Prostate gland (tissue), 2 donors: ENCODE data around the gene DGKQ. TPM values are rescaled to one million over a fixed set of nuclear protein-coding genes. Genes with fewer than 3 reads are reported as not detected.

Experiments used
- DNase-seq: peaks from one replicate; pipeline ENCODE4 v3.0.0-alpha.2; 2019; ENCODE audit warnings: low spot score
- H3K27ac ChIP-seq, 2 donors: fragments of 200-600 bp; sonication (generic); 2 replicates each; pipeline ENCODE4 v1.5.1; 2017 to 2019
- H3K27me3 ChIP-seq: fragments of 200-600 bp; sonication (generic); replicated peaks from 2 replicates; pipeline ENCODE4 v1.5.1; 2019; ENCODE audit not compliant: insufficient read depth
- H3K36me3 ChIP-seq, 2 donors: fragments of 200-600 bp; sonication (generic); 1 replicate in 1 of 2; 2 replicates in 1 of 2; pipeline versions ENCODE4 v1.5.1 to v1.8.1; 2017 to 2019
- H3K4me1 ChIP-seq: fragments of 200-600 bp; sonication (generic); replicated peaks from 2 replicates; pipeline ENCODE4 v1.5.1; 2019
- H3K4me3 ChIP-seq, 2 donors: fragments of 200-600 bp; sonication (generic); 2 replicates each; pipeline ENCODE4 v1.5.1; 2017 to 2019
- H3K9me3 ChIP-seq: fragments of 200-600 bp; sonication (generic); 2 replicates; pipeline ENCODE4 v1.5.1; 2017
- POLR2A ChIP-seq: fragments of 450-650 bp; IDR thresholded peaks from one replicate; pipeline ENCODE4 v1.6.1; 2016; ENCODE audit warnings: antibody characterized with exemption, mild to moderate bottlenecking
- POLR2AphosphoS5 ChIP-seq: sonication (generic); formaldehyde crosslinking; IDR thresholded peaks from one replicate; pipeline ENCODE4 v1.6.1; 2017; ENCODE audit warnings: antibody characterized with exemption
- WGBS: methylation state at CpG from one replicate; pipeline ENCODE4 v1.1.5; 2018; 5-methylcytosine and 5-hydroxymethylcytosine counted together
- intact Hi-C: fragments of 100-400 bp; cut with DNase I; formaldehyde crosslinking; loops from one replicate; pipeline ENCODE4 v1.14.2; 2022
- total RNA-seq, 2 donors: library from RNA; depleted of rRNA; stranded (reverse); fragments of >200 nt; gene quantifications; one replicate each; pipeline ENCODE4 v1.1.0, GENCODE V29; 2016
- TF ChIP-seq, protein P1 (sequence below), 4 experiments: fragments of 200-600 bp in 2 of 4; fragments of 450-650 bp in 2 of 4; sonication (generic) in 2 of 4; IDR thresholded peaks; 1 replicate in 3 of 4; 2 replicates in 1 of 4; pipeline ENCODE4 v1.5.1; 2016 to 2019; ENCODE audit warnings: antibody characterized with exemption in 4 of 4, mild to moderate bottlenecking in 2 of 4, moderate library complexity in 2 of 4

Gene DGKQ
- total RNA-seq, 2 donors from 2014 or later: 10.4 to 17.1 TPM

DNA sequence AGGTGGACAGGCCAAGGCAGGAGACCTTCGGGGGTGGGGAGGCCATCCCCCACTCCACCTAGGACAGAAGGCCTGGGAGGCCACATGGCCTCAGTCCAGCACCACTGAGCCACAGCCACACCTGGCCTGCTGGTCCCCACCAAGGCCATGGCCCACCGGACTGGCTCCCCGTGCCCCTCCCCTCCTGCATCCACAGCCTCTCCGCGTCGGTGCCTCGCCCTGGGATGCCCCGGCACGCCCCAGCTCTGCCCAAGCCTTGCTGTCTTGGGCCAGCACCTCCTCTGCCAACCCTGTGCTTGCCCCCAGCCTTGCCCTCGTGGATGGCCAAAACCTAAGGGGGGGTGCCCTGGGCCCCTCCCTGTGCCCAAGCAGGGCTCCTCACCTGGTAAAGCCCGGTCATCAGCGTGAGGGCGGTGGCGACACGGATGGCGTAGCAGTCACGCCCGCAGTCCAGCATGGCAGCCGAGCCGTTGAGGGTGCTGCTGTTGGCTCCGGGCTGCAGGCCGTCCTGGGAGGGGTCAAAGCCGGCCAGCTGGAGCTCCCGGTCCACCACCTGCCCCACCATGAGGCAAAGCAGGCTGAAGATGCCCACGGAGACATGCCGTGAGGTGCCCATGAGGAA, 17.5 kb upstream of the DGKQ start:
- DNase-seq: no peak
- Histone ChIP-seq H3K9me3 (no peaks in the 10 kb centered on the region), H3K36me3 (no peaks in the 10 kb centered on the region), H3K27ac (no peak overlapping the region), H3K4me1 (peaks cover 16% of the 10 kb centered on the region), H3K4me3 (no peak overlapping the region), H3K27me3 (no peaks in the 10 kb centered on the region)
- WGBS: 90% methylated on average over 22 of the region's 26 CpGs
- intact Hi-C loops: no loop called here
- TF ChIP-seq, protein P1, sequence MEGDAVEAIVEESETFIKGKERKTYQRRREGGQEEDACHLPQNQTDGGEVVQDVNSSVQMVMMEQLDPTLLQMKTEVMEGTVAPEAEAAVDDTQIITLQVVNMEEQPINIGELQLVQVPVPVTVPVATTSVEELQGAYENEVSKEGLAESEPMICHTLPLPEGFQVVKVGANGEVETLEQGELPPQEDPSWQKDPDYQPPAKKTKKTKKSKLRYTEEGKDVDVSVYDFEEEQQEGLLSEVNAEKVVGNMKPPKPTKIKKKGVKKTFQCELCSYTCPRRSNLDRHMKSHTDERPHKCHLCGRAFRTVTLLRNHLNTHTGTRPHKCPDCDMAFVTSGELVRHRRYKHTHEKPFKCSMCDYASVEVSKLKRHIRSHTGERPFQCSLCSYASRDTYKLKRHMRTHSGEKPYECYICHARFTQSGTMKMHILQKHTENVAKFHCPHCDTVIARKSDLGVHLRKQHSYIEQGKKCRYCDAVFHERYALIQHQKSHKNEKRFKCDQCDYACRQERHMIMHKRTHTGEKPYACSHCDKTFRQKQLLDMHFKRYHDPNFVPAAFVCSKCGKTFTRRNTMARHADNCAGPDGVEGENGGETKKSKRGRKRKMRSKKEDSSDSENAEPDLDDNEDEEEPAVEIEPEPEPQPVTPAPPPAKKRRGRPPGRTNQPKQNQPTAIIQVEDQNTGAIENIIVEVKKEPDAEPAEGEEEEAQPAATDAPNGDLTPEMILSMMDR (IDR thresholded peaks at IDR 0.05): no peak
- no peak for TF ChIP-seq POLR2A
- no peak for TF ChIP-seq POLR2AphosphoS5

DNA sequence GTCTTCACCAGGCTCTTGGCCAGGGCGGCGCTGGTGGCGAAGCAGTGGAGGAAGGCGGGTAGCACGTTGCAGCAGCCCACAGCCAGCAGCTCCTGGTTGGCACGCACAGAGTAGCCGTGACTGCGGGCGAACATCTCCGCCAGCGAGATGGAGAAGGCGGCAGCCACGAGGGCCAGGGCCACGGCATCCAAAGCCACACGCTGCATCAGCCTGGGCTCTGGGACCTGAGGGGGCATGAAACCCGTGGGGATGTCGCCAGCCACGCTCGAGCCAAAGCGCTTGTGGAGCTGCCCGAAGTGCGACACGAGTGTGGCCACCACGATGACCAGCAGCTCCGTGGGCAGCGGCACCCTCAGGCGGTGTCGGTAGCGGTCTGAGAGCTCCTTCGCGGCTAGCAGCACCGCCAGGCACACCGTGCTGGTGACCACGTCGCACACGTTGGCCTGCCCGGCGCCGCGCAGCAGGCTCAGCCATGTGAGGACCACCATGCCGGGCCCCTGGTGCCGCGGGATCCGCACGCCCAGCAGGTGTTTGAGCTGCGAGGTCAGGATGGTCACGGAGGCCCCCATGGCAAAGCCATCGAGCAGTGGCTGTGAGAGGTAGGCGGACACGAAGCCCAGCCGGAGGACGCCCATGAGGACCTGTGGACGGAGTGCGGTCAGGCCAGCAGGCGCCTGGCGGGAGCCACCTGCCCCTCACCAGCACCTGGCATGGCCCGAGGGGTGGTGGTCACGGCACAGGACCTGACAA, 16.5 kb upstream of the DGKQ start:
- no peak for DNase-seq
- H3K36me3 ChIP-seq: no peaks in the 10 kb centered on the region
- no peak overlapping the region for H3K27ac ChIP-seq
- WGBS: 97% methylated on average over 47 of the region's 58 CpGs
- TF ChIP-seq, protein P1 (IDR thresholded peaks at IDR 0.05): no peak
- TF ChIP-seq POLR2AphosphoS5 (no peak), POLR2A (no peak)
- H3K9me3 ChIP-seq: no peaks in the 10 kb centered on the region
- H3K4me1 ChIP-seq: peaks cover 16% of the 10 kb centered on the region
- intact Hi-C loops: no loop called here
- no peak overlapping the region for H3K4me3 ChIP-seq
- no peaks in the 10 kb centered on the region for H3K27me3 ChIP-seq

- 92% methylated on average over 66 of the region's 69 CpGs for WGBS
- no peak for TF ChIP-seq POLR2A
- Histone ChIP-seq H3K9me3 (no peaks in the 10 kb centered on the region), H3K4me3 (no peak overlapping the region), H3K36me3 (no peaks in the 10 kb centered on the region), H3K27me3 (no peaks in the 10 kb centered on the region), H3K4me1 (peaks cover 16% of the 10 kb centered on the region), H3K27ac (no peak overlapping the region)
- intact Hi-C loops: no loop called here
- DNase-seq: no peak
These were observed 15.7 kb upstream of the DGKQ start for GRCh38 chr4:988726-989721.

DNA sequence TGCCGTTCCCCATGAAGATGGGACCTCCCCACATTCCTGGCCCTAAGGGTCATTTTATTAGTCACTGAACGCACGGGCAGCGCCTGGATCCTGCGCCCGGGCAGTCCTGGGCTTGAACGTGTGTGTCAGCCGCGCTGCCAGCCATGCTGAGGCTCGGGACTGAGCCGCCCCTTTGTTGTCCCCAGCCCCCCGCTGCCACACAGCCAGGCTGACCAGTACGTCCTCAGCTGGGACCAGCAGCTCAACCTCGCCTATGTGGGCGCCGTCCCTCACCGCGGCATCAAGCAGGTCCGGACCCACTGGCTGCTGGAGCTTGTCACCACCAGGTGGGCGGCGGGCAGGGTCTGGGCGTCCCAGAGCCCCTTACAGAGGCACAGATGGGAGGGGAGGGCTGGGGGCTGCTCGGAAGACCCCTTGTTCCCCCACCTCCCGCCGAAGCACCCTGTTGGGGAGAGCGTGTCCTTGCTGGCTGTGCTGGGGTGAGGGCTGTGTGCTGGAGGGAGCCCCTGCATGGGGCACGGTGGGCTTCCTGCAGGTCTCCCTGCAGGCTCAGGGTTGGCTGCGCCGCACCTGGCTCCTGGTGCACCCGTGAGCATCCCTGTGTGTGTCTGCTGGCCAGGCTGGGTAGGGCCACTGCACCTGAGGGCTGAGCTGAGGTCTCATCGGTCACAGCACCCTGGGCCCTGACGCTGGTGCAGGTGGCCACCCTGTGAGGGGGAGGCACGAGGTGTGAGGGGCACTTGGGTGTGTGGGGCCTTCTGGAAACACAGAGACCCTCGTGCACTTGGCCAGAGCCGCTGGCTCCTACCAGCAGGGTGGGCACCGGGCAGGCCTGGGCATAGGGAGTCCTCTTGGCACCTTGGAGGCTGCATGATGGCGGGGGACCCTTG, 14.5 kb upstream of the DGKQ start:
- H3K27me3 ChIP-seq: no peaks in the 10 kb centered on the region
- no peaks in the 10 kb centered on the region for H3K9me3 ChIP-seq
- whole genome bisulfite sequencing: 50% methylated on average over 36 of the region's 37 CpGs
- no peaks in the 10 kb centered on the region for H3K36me3 ChIP-seq
- no peak for DNase-seq
- intact Hi-C loops: no loop called here
- H3K4me1 ChIP-seq: peaks cover 12% of the 10 kb centered on the region
- H3K4me3 ChIP-seq: peak overlapping the region; percentile 49 to 72
- peak overlapping the region in 1 of 2 donors; percentile 65 for H3K27ac ChIP-seq
- TF ChIP-seq POLR2A: no peak
- TF ChIP-seq, protein P1 (IDR thresholded peaks at IDR 0.05): no peak
- TF ChIP-seq POLR2AphosphoS5: no peak
